ENCODE measurements around the gene FKBP4.

GRCh38 chr12:2824541-2824940 lies 29.8 kb downstream of the FKBP4 start:
- TF ChIP-seq POLR2A (IDR thresholded peaks at IDR 0.05; ENCODE audit: low read depth) (no peak), EP300 (IDR thresholded peaks at IDR 0.05) (no peak)
